Left colon (tissue), 2 donors: ENCODE results near the gene LCORL. TPM values are rescaled to one million over a fixed set of nuclear protein-coding genes. Genes with fewer than 3 reads are reported as not detected.

ENCODE experiments used
- ATAC-seq: fragments of 200-7000 bp; cut with Tn5 transposase; one replicate; pipeline ENCODE4 v1.9.1; 2020; ENCODE audit warnings: mild to moderate bottlenecking, moderate library complexity
- DNase-seq, 2 donors: peaks; one replicate each; pipeline ENCODE4 v3.0.0-alpha.2; 2020
- intact Hi-C, 2 donors: fragments of 100-400 bp; cut with DNase I in 1 of 2; cut with micrococcal nuclease in 1 of 2; formaldehyde crosslinking; loops; one replicate each; pipeline versions ENCODE4 v1.11.2 to v1.14.0; 2022; cut with DNase I, micrococcal nuclease
- total RNA-seq, 2 donors: library from RNA; stranded (reverse); fragmentation: NEBNext Ultra II Directional; extraction: Animal tissue kit (Norgen Biotek cat#: 25700); gene quantifications; one replicate each; pipeline ENCODE4 v1.2.1, GENCODE V29; 2021
- donor health status: DM: no; HTN: no; CAD: no.
- donor health status: DM: yes; HTN: yes; CAD: no.

The LCORL gene
- total RNA-seq, 2 donors from 2014 or later: 19.1 to 19.3 TPM

- DNase-seq: no peak
- no peak for ATAC-seq
- intact Hi-C loops: no loop called here
Observed at GRCh38 chr4:17958181-17958580, 63.4 kb downstream of the LCORL start.

- intact Hi-C loops: no loop called here
- no peak for DNase-seq
- no peak for ATAC-seq
Observed at GRCh38 chr4:17957688-17958087, 63.9 kb downstream of the LCORL start.

GRCh38 chr4:17956245-17956644 lies 65.3 kb downstream of the LCORL start:
- DNase-seq: no peak
- ATAC-seq: no peak
- intact Hi-C loops: no loop called here

- DNase-seq (no peak), ATAC-seq (no peak)
- intact Hi-C loops: no loop called here
Observed at GRCh38 chr4:17945303-17945702, 76.3 kb downstream of the LCORL start.

- no peak for DNase-seq
- intact Hi-C loops: no loop called here
- no peak for ATAC-seq
Observed at GRCh38 chr4:17941731-17942130, 79.8 kb downstream of the LCORL start.

- DNase-seq (no peak), ATAC-seq (no peak)
- intact Hi-C loops: no loop called here
Observed at GRCh38 chr4:17939054-17939453, 82.5 kb downstream of the LCORL start.

- ATAC-seq (no peak), DNase-seq (no peak)
- intact Hi-C loops: no loop called here
Observed at GRCh38 chr4:17934286-17934685, 87.3 kb downstream of the LCORL start.

GRCh38 chr4:17933126-17933525 lies 88.4 kb downstream of the LCORL start:
- DNase-seq (no peak), ATAC-seq (no peak)
- intact Hi-C loops: no loop called here

- intact Hi-C loops: no loop called here
- DNase-seq: no peak
- ATAC-seq: no peak
Observed at GRCh38 chr4:17932041-17932440, 89.5 kb downstream of the LCORL start.

- no peak for ATAC-seq
- DNase-seq: no peak
Observed at GRCh38 chr4:17930256-17930655, 91.3 kb downstream of the LCORL start.

GRCh38 chr4:17924189-17924588 lies 97.4 kb downstream of the LCORL start:
- intact Hi-C loops: no loop called here
- no peak for ATAC-seq
- DNase-seq: no peak

More at GRCh38 chr4:17930256-17930655, 91.3 kb downstream of the LCORL start:
- intact Hi-C loops: no loop called here

GRCh38 chr4:17921451-17921850 lies 100.1 kb downstream of the LCORL start:
- no peak for ATAC-seq
- DNase-seq: no peak
- intact Hi-C loops: no loop called here

GRCh38 chr4:17920681-17921080 lies 100.9 kb downstream of the LCORL start:
- no peak for ATAC-seq
- no peak for DNase-seq
- intact Hi-C loops: no loop called here

GRCh38 chr4:17915439-17915838 lies 106.1 kb downstream of the LCORL start:
- no peak for ATAC-seq
- intact Hi-C loops: no loop called here
- DNase-seq: no peak

- DNase-seq (no peak), ATAC-seq (no peak)
- intact Hi-C loops: no loop called here
Observed at GRCh38 chr4:17912011-17912410, 109.5 kb downstream of the LCORL start.

GRCh38 chr4:17911608-17912007 lies 109.9 kb downstream of the LCORL start:
- intact Hi-C loops: no loop called here
- no peak for DNase-seq
- ATAC-seq: no peak

- ATAC-seq: no peak
- no peak for DNase-seq
- intact Hi-C loops: no loop called here
Observed at GRCh38 chr4:17898553-17899055, 123.0 kb downstream of the LCORL start.

- DNase-seq: no peak
- no peak for ATAC-seq
- intact Hi-C loops: no loop called here
Observed at GRCh38 chr4:17895481-17895880, 126.1 kb downstream of the LCORL start.

- no peak for ATAC-seq
- intact Hi-C loops: no loop called here
- DNase-seq: no peak
Observed at GRCh38 chr4:17894421-17894820, 127.1 kb downstream of the LCORL start.

GRCh38 chr4:17889692-17890091 lies 131.9 kb downstream of the LCORL start:
- no peak for ATAC-seq
- no peak for DNase-seq

GRCh38 chr4:17884511-17884910 lies 137.0 kb downstream of the LCORL start:
- no peak for ATAC-seq
- DNase-seq: no peak
- intact Hi-C loops: no loop called here

More at GRCh38 chr4:17889692-17890091, 131.9 kb downstream of the LCORL start:
- intact Hi-C loops: no loop called here

GRCh38 chr4:17884063-17884462 lies 137.5 kb downstream of the LCORL start:
- ATAC-seq: no peak
- DNase-seq: no peak
- intact Hi-C loops: no loop called here
